HFFc6 (cell line): ENCODE measurements around the gene SEPTIN7. TPM values are rescaled to one million over a fixed set of nuclear protein-coding genes. Genes with fewer than 3 reads are reported as not detected.

ENCODE experiments used
- DNase-seq: peaks from one replicate; pipeline ENCODE4 v3.0.0-alpha.2; 2018
- H3K27ac Mint-ChIP-seq: 2 replicates; pipeline ENCODE4 v1.8.0; 2020; ENCODE audit warnings: mild to moderate bottlenecking, mixed read lengths
- H3K27me3 Mint-ChIP-seq: 2 replicates; pipeline ENCODE4 v1.8.0; 2021; ENCODE audit warnings: mild to moderate bottlenecking, moderate library complexity, mixed read lengths; ENCODE audit not compliant: insufficient read depth
- H3K36me3 Mint-ChIP-seq: 2 replicates; pipeline ENCODE4 v1.8.0; 2021; ENCODE audit warnings: low read depth, mixed read lengths
- H3K4me1 Mint-ChIP-seq: 2 replicates; pipeline ENCODE4 v1.8.0; 2020; ENCODE audit warnings: low read depth, mixed read lengths
- H3K4me3 Mint-ChIP-seq: 2 replicates; pipeline ENCODE4 v1.8.0; 2020; ENCODE audit warnings: mild to moderate bottlenecking, moderate library complexity, mixed read lengths
- H3K9me3 Mint-ChIP-seq: 2 replicates; pipeline ENCODE4 v1.8.0; 2020; ENCODE audit warnings: mild to moderate bottlenecking, mixed read lengths
- total RNA-seq, 6 experiments: library from RNA; stranded (reverse); fragmentation: NEBNext Ultra II Directional; extraction: Animal tissue kit (Norgen Biotek cat#: 25700); gene quantifications; 2 replicates in 1 of 6; 3 replicates in 5 of 6; pipeline ENCODE4 v1.2.3, GENCODE V29; 2021
- TF ChIP-seq, protein P1 (sequence below): fragments of 200-600 bp; sonication (generic); IDR thresholded peaks from 2 replicates; pipeline ENCODE4 v1.5.0; 2021; ENCODE audit warnings: antibody characterized with exemption, mild to moderate bottlenecking

SEPTIN7 gene
- total RNA-seq, 6 experiments from 2014 or later, result 257 to 320 (median 291) TPM

DNA sequence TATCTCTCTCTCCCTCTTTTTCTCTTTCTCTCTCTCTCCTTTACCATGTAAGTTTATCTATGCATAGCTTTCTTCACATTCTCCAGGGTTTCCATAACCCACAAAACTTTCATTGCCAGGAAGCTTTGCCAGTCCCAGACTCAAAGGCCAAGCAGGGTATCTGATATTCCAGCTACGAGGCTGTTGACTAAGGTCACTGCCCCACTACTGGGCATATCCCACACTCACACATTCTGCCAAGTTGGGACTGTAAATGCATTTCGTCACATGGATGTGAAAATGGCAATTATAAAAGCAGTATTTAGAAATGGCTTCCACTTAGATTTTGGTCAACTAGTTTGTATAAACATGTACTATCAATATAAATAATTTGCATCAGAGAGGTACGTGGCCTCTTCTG lies 43.3 kb upstream of the SEPTIN7 start:
- DNase-seq, result no peak
- TF ChIP-seq, protein P1, sequence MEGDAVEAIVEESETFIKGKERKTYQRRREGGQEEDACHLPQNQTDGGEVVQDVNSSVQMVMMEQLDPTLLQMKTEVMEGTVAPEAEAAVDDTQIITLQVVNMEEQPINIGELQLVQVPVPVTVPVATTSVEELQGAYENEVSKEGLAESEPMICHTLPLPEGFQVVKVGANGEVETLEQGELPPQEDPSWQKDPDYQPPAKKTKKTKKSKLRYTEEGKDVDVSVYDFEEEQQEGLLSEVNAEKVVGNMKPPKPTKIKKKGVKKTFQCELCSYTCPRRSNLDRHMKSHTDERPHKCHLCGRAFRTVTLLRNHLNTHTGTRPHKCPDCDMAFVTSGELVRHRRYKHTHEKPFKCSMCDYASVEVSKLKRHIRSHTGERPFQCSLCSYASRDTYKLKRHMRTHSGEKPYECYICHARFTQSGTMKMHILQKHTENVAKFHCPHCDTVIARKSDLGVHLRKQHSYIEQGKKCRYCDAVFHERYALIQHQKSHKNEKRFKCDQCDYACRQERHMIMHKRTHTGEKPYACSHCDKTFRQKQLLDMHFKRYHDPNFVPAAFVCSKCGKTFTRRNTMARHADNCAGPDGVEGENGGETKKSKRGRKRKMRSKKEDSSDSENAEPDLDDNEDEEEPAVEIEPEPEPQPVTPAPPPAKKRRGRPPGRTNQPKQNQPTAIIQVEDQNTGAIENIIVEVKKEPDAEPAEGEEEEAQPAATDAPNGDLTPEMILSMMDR, result no peak
- Mint-ChIP-seq H3K4me1 (peaks cover 34% of the 10 kb centered on the region), H3K36me3 (no peaks in the 10 kb centered on the region), H3K4me3 (no peak overlapping the region), H3K9me3 (no peaks in the 10 kb centered on the region), H3K27ac (no peak overlapping the region), H3K27me3 (no peaks in the 10 kb centered on the region)

DNA sequence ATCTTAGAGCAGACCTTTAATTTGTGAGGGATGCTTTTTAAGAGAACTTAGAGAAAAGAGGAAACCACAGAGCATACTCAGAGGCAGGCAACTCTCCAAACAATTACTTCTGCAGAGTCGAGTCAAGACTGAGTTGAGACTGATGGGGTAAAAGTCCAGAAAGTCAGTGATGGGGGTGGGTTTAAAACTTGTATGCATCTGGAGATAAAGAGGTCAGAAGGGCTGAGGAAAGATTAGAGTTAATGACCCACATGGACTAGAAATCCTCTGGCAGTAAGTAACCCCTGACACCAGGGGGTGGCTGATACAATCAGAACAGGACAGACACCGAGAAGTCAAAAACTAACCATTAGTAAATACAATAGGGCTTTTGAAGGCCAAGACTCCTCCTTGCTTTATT lies 42.4 kb upstream of the SEPTIN7 start:
- Mint-ChIP-seq H3K4me1 (peaks cover 41% of the 10 kb centered on the region), H3K4me3 (no peak overlapping the region)
- DNase-seq, result no peak

DNA sequence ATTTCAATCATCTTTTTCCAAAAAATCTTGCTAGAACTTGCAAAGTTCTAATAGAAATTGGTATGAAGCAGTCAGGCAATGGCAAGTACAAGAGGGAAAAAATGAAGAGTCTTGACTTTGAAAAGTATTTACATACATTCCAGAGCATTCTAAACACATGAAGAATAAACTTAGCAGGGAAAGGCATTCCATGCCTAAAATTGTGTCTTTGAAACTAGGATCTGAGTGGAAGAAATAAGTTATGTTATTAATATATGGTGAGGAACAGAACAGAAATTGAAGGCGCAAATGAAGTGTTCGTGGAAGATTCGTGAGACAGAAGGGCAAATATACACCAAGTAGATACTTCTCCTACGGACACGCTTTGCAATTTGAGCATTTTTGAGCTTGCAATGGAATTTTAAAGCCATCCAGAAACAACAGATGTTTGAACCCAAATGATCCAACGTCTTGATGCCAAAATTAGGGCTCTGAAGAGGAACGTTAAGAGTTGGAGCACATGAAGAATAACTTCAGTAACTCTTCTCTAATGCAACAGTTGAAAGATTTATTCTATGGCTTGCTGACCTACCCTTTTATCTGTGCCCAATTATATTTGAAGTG lies 40.6 kb upstream of the SEPTIN7 start:
- DNase-seq, result no peak
- no peaks in the 10 kb centered on the region for H3K9me3 Mint-ChIP-seq
- H3K36me3 Mint-ChIP-seq, result no peaks in the 10 kb centered on the region
- no peak overlapping the region for H3K4me3 Mint-ChIP-seq
- no peak overlapping the region for H3K27ac Mint-ChIP-seq
- TF ChIP-seq, protein P1, result no peak
- H3K27me3 Mint-ChIP-seq, result no peaks in the 10 kb centered on the region
- peaks cover 41% of the 10 kb centered on the region for H3K4me1 Mint-ChIP-seq

More for the DNA sequence above, 42.4 kb upstream of the SEPTIN7 start:
- Mint-ChIP-seq H3K27ac (no peak overlapping the region), H3K27me3 (no peaks in the 10 kb centered on the region), H3K36me3 (no peaks in the 10 kb centered on the region), H3K9me3 (no peaks in the 10 kb centered on the region)
- TF ChIP-seq, protein P1, result peak; percentile 16; the same call in 1 of the 2 replicates

DNA sequence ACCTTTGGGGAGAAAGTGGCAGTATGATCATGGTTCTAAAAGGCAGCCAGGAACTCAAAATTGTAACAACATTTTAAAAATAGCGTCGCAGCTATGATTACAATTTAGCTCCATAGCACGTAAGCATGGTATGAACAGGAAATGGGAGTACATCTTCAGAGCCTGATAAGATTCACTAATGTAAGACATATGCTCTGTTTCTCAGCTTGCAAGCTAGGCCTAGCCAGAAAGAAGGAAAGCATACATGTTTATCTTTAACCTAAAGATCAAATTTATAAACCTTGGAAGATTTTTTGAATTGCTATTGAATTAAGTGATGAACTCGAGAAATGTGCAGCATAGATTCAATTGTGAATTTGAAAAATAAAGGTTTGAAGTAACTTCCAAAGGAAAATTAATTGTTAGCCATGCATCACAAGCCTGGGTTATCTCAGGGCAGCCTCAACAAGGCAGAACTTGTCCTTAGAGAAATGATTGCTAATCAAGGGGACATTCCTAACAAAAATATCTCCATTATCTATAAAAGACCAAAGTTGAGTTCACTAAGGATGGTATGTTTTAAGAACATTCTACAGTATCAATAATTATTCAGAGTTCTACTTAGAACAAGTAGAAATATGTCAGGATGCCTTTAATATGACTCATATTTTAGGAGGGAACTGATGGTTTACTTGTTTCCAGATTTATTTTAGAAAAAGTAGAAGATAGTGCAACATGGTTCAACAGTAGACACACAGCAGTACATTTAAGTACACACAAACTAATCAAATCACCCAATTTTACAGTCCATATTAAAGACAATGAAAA lies 38.8 kb upstream of the SEPTIN7 start:
- peak; percentile 44 for DNase-seq
- no peaks in the 10 kb centered on the region for H3K9me3 Mint-ChIP-seq
- no peaks in the 10 kb centered on the region for H3K36me3 Mint-ChIP-seq
- peak overlapping the region; percentile 76 for H3K27ac Mint-ChIP-seq
- peak overlapping the region; percentile 42 for H3K4me3 Mint-ChIP-seq
- TF ChIP-seq, protein P1, result no peak
- peaks cover 3% of the 10 kb centered on the region; the same call in 1 of the 2 replicates for H3K27me3 Mint-ChIP-seq
- peaks cover 41% of the 10 kb centered on the region for H3K4me1 Mint-ChIP-seq

DNA sequence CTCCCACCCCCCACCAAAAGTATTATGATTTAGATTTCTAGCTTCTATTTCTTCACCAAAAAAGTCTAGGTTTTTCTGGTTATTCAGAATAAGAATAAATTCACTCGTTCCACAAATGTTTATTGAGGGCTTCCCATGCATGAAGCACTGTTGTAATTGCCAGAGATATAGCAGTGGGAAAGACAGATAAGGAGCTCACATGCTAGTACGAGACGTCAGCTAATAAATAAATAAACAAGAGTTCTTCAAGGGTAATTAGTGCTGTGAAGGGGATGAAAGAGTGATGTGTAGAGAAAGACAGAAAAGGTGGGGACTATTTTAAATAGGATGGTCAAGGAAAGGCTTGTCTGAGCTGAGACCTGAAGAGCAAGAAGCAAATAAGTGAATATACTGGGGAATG lies 38.1 kb upstream of the SEPTIN7 start:
- H3K9me3 Mint-ChIP-seq, result no peaks in the 10 kb centered on the region
- no peak overlapping the region for H3K27ac Mint-ChIP-seq
- H3K4me3 Mint-ChIP-seq, result no peak overlapping the region; the same call in 1 of the 2 replicates
- H3K27me3 Mint-ChIP-seq, result peaks cover 3% of the 10 kb centered on the region; the same call in 1 of the 2 replicates
- TF ChIP-seq, protein P1, result no peak
- no peaks in the 10 kb centered on the region for H3K36me3 Mint-ChIP-seq
- peaks cover 41% of the 10 kb centered on the region for H3K4me1 Mint-ChIP-seq
- DNase-seq, result no peak
